Adrenal gland (tissue), 12 donors: ENCODE data around the gene FBL. TPM values are rescaled to one million over a fixed set of nuclear protein-coding genes. Genes with fewer than 3 reads are reported as not detected.

ENCODE experiments used
- DNase-seq, 7 donors: peaks; one replicate each; pipeline ENCODE4 v3.0.0-alpha.2; 2019 to 2020
- H3K27ac ChIP-seq, 5 donors: fragments of 200-600 bp; sonication (generic) in 4 of 5; 1 replicate in 3 of 5; 2 replicates in 2 of 5; pipeline versions ENCODE4 v1.5.1 to v1.8.0; 2016 to 2020; ENCODE audit warnings: mild to moderate bottlenecking in 1 of 5
- H3K27me3 ChIP-seq: fragments of 200-600 bp; 2 replicates; pipeline ENCODE4 v1.8.0; 2021
- H3K36me3 ChIP-seq, 2 donors: fragments of 200-600 bp; replicated peaks in 1 of 2; 1 replicate in 1 of 2; 2 replicates in 1 of 2; pipeline versions ENCODE4 v1.5.1 to v1.8.0; 2018 to 2022
- H3K4me1 ChIP-seq, 2 donors: fragments of 200-600 bp; replicated peaks in 1 of 2; 1 replicate in 1 of 2; 2 replicates in 1 of 2; pipeline versions ENCODE4 v1.5.1 to v1.8.0; 2018 to 2021
- H3K4me3 ChIP-seq, 4 donors: fragments of 200-600 bp; sonication (generic) in 3 of 4; one replicate each; pipeline ENCODE4 v1.5.1; 2016 to 2018
- H3K9me3 ChIP-seq, 3 donors: fragments of 200-600 bp; sonication (generic) in 1 of 3; replicated peaks in 1 of 3; 1 replicate in 2 of 3; 2 replicates in 1 of 3; pipeline versions ENCODE4 v1.5.1 to v1.8.0; 2016 to 2021
- CTCF ChIP-seq, 6 experiments: fragments of 450-650 bp in 4 of 6; fragments of 200-600 bp in 2 of 6; sonication (generic) in 1 of 6; IDR thresholded peaks; 1 replicate in 5 of 6; 2 replicates in 1 of 6; pipeline versions ENCODE4 v1.5.1 to v1.8.0; 2016 to 2021; ENCODE audit warnings: antibody characterized with exemption in 6 of 6, mild to moderate bottlenecking in 2 of 6, moderate library complexity in 1 of 6
- POLR2A ChIP-seq, 2 donors: fragments of 450-650 bp; IDR thresholded peaks; one replicate each; pipeline ENCODE4 v1.6.1; 2017; ENCODE audit warnings: antibody characterized with exemption in 2 of 2, mild to moderate bottlenecking in 2 of 2, moderate library complexity in 1 of 2
- WGBS, 4 donors: extraction: QIAGEN DNeasy Blood & Tissue Kit in 2 of 4; methylation state at CpG; one replicate each; pipeline versions ENCODE4 v1.1.5 to v1.1.7; 2013 to 2017; 5-methylcytosine and 5-hydroxymethylcytosine counted together
- intact Hi-C, 2 donors: fragments of 100-400 bp; cut with DNase I; formaldehyde crosslinking; loops; one replicate each; pipeline versions ENCODE4 v1.14.1 to v1.15.0; 2022 to 2023
- polyA plus RNA-seq, 3 donors: library from polyadenylated mRNA; stranded (reverse); fragments of 200-250 nt in 2 of 3; fragments of 350-450 nt in 1 of 3; fragmentation: Illumina TruSeq in 1 of 3; extraction: RNeasy Lipid Tissue Mini Kit (QIAGEN cat#74804) in 1 of 3; gene quantifications; one replicate each; pipeline ENCODE4 v1.2.3, GENCODE V29; 2013 to 2014
- total RNA-seq, 9 donors: library from RNA; depleted of rRNA in 4 of 9; stranded (reverse); fragments of >200 nt in 4 of 9; fragments of 120-200 nt in 1 of 9; fragmentation: NEBNext Ultra II Directional in 1 of 9; extraction: Animal tissue kit (Norgen Biotek cat#: 25700) in 1 of 9; gene quantifications; one replicate each; pipeline versions ENCODE4 v1.1.0 to v1.2.4, GENCODE V29; 2013 to 2023
- donor health status: healthy with polysubstance abuse.
- donor health status: Bipolar disorder and iron deficiency.
- donor health status: DM: yes; HTN: yes; CAD: no.
- donor health status: DM: no; HTN: no; CAD: no.
- donor health status: DM: no; HTN: no; CAD: no.
- donor health status: DM: yes; HTN: yes; CAD: no.

The FBL gene
- total and polyA plus RNA-seq, 12 donors = 52.4 to 228 (median 114) TPM

- Histone ChIP-seq H3K36me3 (peaks cover 0 to 8% of the 10 kb centered on the region in 2 donors), H3K27ac (peak overlapping the region in 4 of 5 donors; percentile 43 to 91 (median 86)), H3K4me3 (no peak overlapping the region), H3K4me1 (peaks cover 29 to 32% of the 10 kb centered on the region in 2 donors), H3K9me3 (no peaks in the 10 kb centered on the region), H3K27me3 (no peaks in the 10 kb centered on the region)
- TF ChIP-seq POLR2A (IDR thresholded peaks at IDR 0.05) (no peak), CTCF (IDR thresholded peaks at IDR 0.05) (no peak)
- 78 to 82% (median 81%) methylated on average over 7 of the region's 7 CpGs for WGBS, 4 donors
- no peak for DNase-seq
- intact Hi-C loops = loop anchor here in 1 of 2 donors (10.0 kb wide), 1 partner anchor 48 kb away; no protein-coding TSS in a partner anchor
Observed at GRCh38 chr19:39842693-39843435, 3.3 kb downstream of the FBL start.

GRCh38 chr19:39841041-39841440 is 5.1 kb downstream of the FBL start:
- no peak overlapping the region for H3K4me3 ChIP-seq
- H3K36me3 ChIP-seq = peaks cover 0 to 26% of the 10 kb centered on the region in 2 donors
- H3K27ac ChIP-seq = peak overlapping the region; percentile 43 to 91 (median 84)
- H3K27me3 ChIP-seq = no peaks in the 10 kb centered on the region
- intact Hi-C loops = loop anchor here in 1 of 2 donors (10.0 kb wide), 1 partner anchor 46 kb away; no protein-coding TSS in a partner anchor
- DNase-seq = no peak
- H3K4me1 ChIP-seq = peaks cover 28 to 29% of the 10 kb centered on the region in 2 donors
- no peak for TF ChIP-seq CTCF (IDR thresholded peaks at IDR 0.05)
- TF ChIP-seq POLR2A (IDR thresholded peaks at IDR 0.05) = no peak
- WGBS, 4 donors = 91 to 99% (median 94%) methylated on average over 4 of the region's 4 CpGs
- H3K9me3 ChIP-seq = no peaks in the 10 kb centered on the region

- TF ChIP-seq CTCF (IDR thresholded peaks at IDR 0.05) = no peak
- no peak for TF ChIP-seq POLR2A (IDR thresholded peaks at IDR 0.05)
- H3K36me3 ChIP-seq = peaks cover 0 to 32% of the 10 kb centered on the region in 2 donors
- H3K27me3 ChIP-seq = no peaks in the 10 kb centered on the region
- DNase-seq = peak in 1 of 7 donors; percentile 31
- H3K4me3 ChIP-seq = no peak overlapping the region
- 86 to 92% (median 89%) methylated on average over 17 of the region's 17 CpGs for WGBS, 4 donors
- peaks cover 24 to 26% of the 10 kb centered on the region in 2 donors for H3K4me1 ChIP-seq
- peak overlapping the region in 4 of 5 donors; percentile 79 to 91 (median 86) for H3K27ac ChIP-seq
- H3K9me3 ChIP-seq = no peaks in the 10 kb centered on the region
- intact Hi-C loops = loop anchor here in 1 of 2 donors (10.0 kb wide), 1 partner anchor 46 kb away; no protein-coding TSS in a partner anchor
Observed at GRCh38 chr19:39840492-39840891, 5.7 kb downstream of the FBL start.

- Histone ChIP-seq H3K27ac (peak overlapping the region; percentile 56 to 91 (median 84)), H3K36me3 (peaks cover 0 to 38% of the 10 kb centered on the region in 2 donors), H3K4me3 (no peak overlapping the region), H3K4me1 (peaks cover 17 to 21% of the 10 kb centered on the region in 2 donors), H3K27me3 (no peaks in the 10 kb centered on the region), H3K9me3 (no peaks in the 10 kb centered on the region)
- peak; percentile 78 to 94 (median 89) for DNase-seq
- TF ChIP-seq POLR2A (IDR thresholded peaks at IDR 0.05) (peak in 1 of 2 donors; percentile 81), CTCF (IDR thresholded peaks at IDR 0.05) (no peak)
- intact Hi-C loops = loop anchor here in 1 of 2 donors (10.0 kb wide), 1 partner anchor 45 kb away; no protein-coding TSS in a partner anchor
- WGBS, 4 donors = 47 to 63% (median 50%) methylated on average over 11 to 13 of the region's 13 CpGs
Observed at GRCh38 chr19:39839678-39840327, 6.4 kb downstream of the FBL start.
